Trophoblast cell (in vitro differentiated cells and primary cell): ENCODE results near the gene DPCD.

Source experiments
- DNase-seq, 2 donors: peaks; one replicate each; pipeline ENCODE4 v3.0.0-alpha.2; 2016
- H2AFZ ChIP-seq: 2 replicates; pipeline ENCODE4 v1.6.1; 2013; ENCODE audit warnings: low read length, moderate library complexity, mild to moderate bottlenecking; ENCODE audit not compliant: insufficient read depth, poor library complexity
- H2AK5ac ChIP-seq: 2 replicates; pipeline ENCODE4 v1.6.1; 2013; ENCODE audit warnings: mild to moderate bottlenecking, low read length
- H2BK120ac ChIP-seq: 2 replicates; pipeline ENCODE4 v1.6.1; 2013; ENCODE audit warnings: low read length, mild to moderate bottlenecking, moderate library complexity; ENCODE audit not compliant: insufficient read depth, poor library complexity
- H2BK12ac ChIP-seq: 2 replicates; pipeline ENCODE4 v1.6.1; 2013; ENCODE audit warnings: mild to moderate bottlenecking, low read length, moderate library complexity
- H2BK5ac ChIP-seq: 2 replicates; pipeline ENCODE4 v1.6.1; 2013; ENCODE audit warnings: low read length, low read depth, moderate library complexity, mild to moderate bottlenecking; ENCODE audit not compliant: poor library complexity
- H3K14ac ChIP-seq: 2 replicates; pipeline ENCODE4 v1.6.1; 2013; ENCODE audit warnings: mild to moderate bottlenecking, low read length
- H3K18ac ChIP-seq: 2 replicates; pipeline ENCODE4 v1.6.1; 2013; ENCODE audit warnings: mild to moderate bottlenecking, low read length
- H3K23ac ChIP-seq: 2 replicates; pipeline ENCODE4 v1.6.1; 2013; ENCODE audit warnings: low read length
- H3K27ac ChIP-seq: 2 replicates; pipeline ENCODE4 v1.5.1; 2013; ENCODE audit warnings: low read depth, mild to moderate bottlenecking, inconsistent platforms, low read length, moderate library complexity
- H3K27me3 ChIP-seq: 2 replicates; pipeline ENCODE4 v1.6.1; 2013; ENCODE audit warnings: inconsistent platforms, mild to moderate bottlenecking, low read length, moderate library complexity; ENCODE audit not compliant: insufficient read depth
- H3K36me3 ChIP-seq, 2 experiments: 1 replicate in 1 of 2; 2 replicates in 1 of 2; pipeline ENCODE4 v1.6.1; 2013; ENCODE audit warnings: low read length in 2 of 2, mild to moderate bottlenecking in 2 of 2, moderate library complexity in 1 of 2; ENCODE audit not compliant: insufficient read depth in 2 of 2, control insufficient read depth in 1 of 2
- H3K4ac ChIP-seq: 2 replicates; pipeline ENCODE4 v1.6.1; 2013; ENCODE audit warnings: low read depth, mild to moderate bottlenecking, low read length, moderate library complexity
- H3K4me1 ChIP-seq, 2 experiments: 1 replicate in 1 of 2; 2 replicates in 1 of 2; pipeline ENCODE4 v1.6.1; 2013; ENCODE audit warnings: low read length in 2 of 2, mild to moderate bottlenecking in 2 of 2, moderate library complexity in 1 of 2; ENCODE audit not compliant: insufficient read depth in 2 of 2, control insufficient read depth in 1 of 2
- H3K4me2 ChIP-seq: 2 replicates; pipeline ENCODE4 v1.6.1; 2013; ENCODE audit warnings: inconsistent platforms, mild to moderate bottlenecking, low read length, moderate library complexity
- H3K4me3 ChIP-seq: 2 replicates; pipeline ENCODE4 v1.5.1; 2013; ENCODE audit warnings: mild to moderate bottlenecking, low read depth, low read length, inconsistent platforms
- H3K79me1 ChIP-seq: one replicate; pipeline ENCODE4 v1.6.1; 2013; ENCODE audit warnings: low read length
- H3K79me2 ChIP-seq: 2 replicates; pipeline ENCODE4 v1.6.1; 2013; ENCODE audit warnings: low read length, mild to moderate bottlenecking; ENCODE audit not compliant: control insufficient read depth, insufficient read depth, poor library complexity
- H3K9ac ChIP-seq: 2 replicates; pipeline ENCODE4 v1.6.1; 2013; ENCODE audit warnings: mild to moderate bottlenecking, low read length
- H3K9me3 ChIP-seq: 2 replicates; pipeline ENCODE4 v1.6.1; 2013; ENCODE audit warnings: low read depth, mild to moderate bottlenecking, control low read depth, inconsistent platforms, low read length; ENCODE audit not compliant: insufficient read depth
- H4K12ac ChIP-seq: 2 replicates; pipeline ENCODE4 v1.6.1; 2013; ENCODE audit warnings: low read depth, mild to moderate bottlenecking, low read length, moderate library complexity
- H4K8ac ChIP-seq: 2 replicates; pipeline ENCODE4 v1.6.1; 2013; ENCODE audit warnings: low read depth, mild to moderate bottlenecking, low read length, moderate library complexity
- H4K91ac ChIP-seq: one replicate; pipeline ENCODE4 v1.6.1; 2013; ENCODE audit warnings: low read depth, mild to moderate bottlenecking, low read length, moderate library complexity
- WGBS: extraction: QIAGEN DNeasy Blood & Tissue Kit; methylation state at CpG from one replicate; pipeline ENCODE4 v1.1.7; 2013; ENCODE audit warnings: missing lambda C conversion rate; ENCODE audit not compliant: insufficient read length, insufficient coverage; ENCODE audit errors: extremely low coverage; 5-methylcytosine and 5-hydroxymethylcytosine counted together

Gene DPCD

GRCh38 chr10:101644002-101644401, 55.9 kb downstream of the DPCD start:
- Histone ChIP-seq H4K91ac (no peak overlapping the region), H3K9me3 (no peaks in the 10 kb centered on the region), H3K36me3 (peaks cover 3 to 6% of the 10 kb centered on the region in 2 experiments), H3K9ac (no peak overlapping the region), H4K12ac (no peak overlapping the region), H3K14ac (no peak overlapping the region), H3K27ac (no peak overlapping the region), H3K79me2 (no peaks in the 10 kb centered on the region), H2BK120ac (no peak overlapping the region), H3K4me3 (no peak overlapping the region), H3K79me1 (no peaks in the 10 kb centered on the region), H2BK12ac (no peak overlapping the region), H4K8ac (no peak overlapping the region), H3K4me2 (no peak overlapping the region), H2AK5ac (no peak overlapping the region), H3K4ac (no peak overlapping the region), H3K18ac (no peak overlapping the region), H3K4me1 (no peaks in the 10 kb centered on the region), H3K23ac (no peak overlapping the region), H3K27me3 (no peaks in the 10 kb centered on the region), H2BK5ac (no peak overlapping the region), H2AFZ (no peak overlapping the region)
- no peak for DNase-seq
- no CpG with 5 or more reads among the region's 3 CpGs for WGBS

- H2BK12ac ChIP-seq = no peak overlapping the region
- DNase-seq = no peak
- H3K36me3 ChIP-seq = peaks cover 3 to 10% of the 10 kb centered on the region in 2 experiments
These were observed 57.5 kb downstream of the DPCD start for GRCh38 chr10:101645659-101646058.

GRCh38 chr10:101646364-101646763, 58.2 kb downstream of the DPCD start:
- Histone ChIP-seq H3K4me2 (no peak overlapping the region), H4K8ac (no peak overlapping the region), H2AK5ac (no peak overlapping the region), H3K4me1 (no peaks in the 10 kb centered on the region), H3K9me3 (no peaks in the 10 kb centered on the region), H3K79me2 (no peaks in the 10 kb centered on the region), H3K27ac (no peak overlapping the region), H3K9ac (no peak overlapping the region), H4K12ac (no peak overlapping the region), H4K91ac (no peak overlapping the region), H2AFZ (no peak overlapping the region), H3K4me3 (no peak overlapping the region), H3K36me3 (peaks cover 7 to 14% of the 10 kb centered on the region in 2 experiments), H3K18ac (no peak overlapping the region), H3K27me3 (no peaks in the 10 kb centered on the region), H3K4ac (no peak overlapping the region), H3K14ac (no peak overlapping the region), H2BK5ac (no peak overlapping the region), H3K23ac (no peak overlapping the region), H2BK120ac (no peak overlapping the region), H3K79me1 (no peaks in the 10 kb centered on the region), H2BK12ac (no peak overlapping the region)
- no CpG with 5 or more reads among the region's 6 CpGs for WGBS
- no peak for DNase-seq

More at GRCh38 chr10:101645659-101646058, 57.5 kb downstream of the DPCD start:
- no peaks in the 10 kb centered on the region for H3K27me3 ChIP-seq
- H3K27ac ChIP-seq = no peak overlapping the region
- no peak overlapping the region for H2BK120ac ChIP-seq
- H3K79me1 ChIP-seq = no peaks in the 10 kb centered on the region
- no peak overlapping the region for H3K4me3 ChIP-seq
- H2AFZ ChIP-seq = no peak overlapping the region
- H3K4ac ChIP-seq = no peak overlapping the region
- no peak overlapping the region for H3K23ac ChIP-seq
- H3K79me2 ChIP-seq = no peaks in the 10 kb centered on the region
- no peak overlapping the region for H3K18ac ChIP-seq
- H3K4me1 ChIP-seq = no peaks in the 10 kb centered on the region
- H3K14ac ChIP-seq = no peak overlapping the region
- H3K9me3 ChIP-seq = no peaks in the 10 kb centered on the region
- no peak overlapping the region for H2BK5ac ChIP-seq
- no peak overlapping the region for H4K12ac ChIP-seq
- H2AK5ac ChIP-seq = no peak overlapping the region
- H3K9ac ChIP-seq = no peak overlapping the region
- no CpG with 5 or more reads among the region's 1 CpG for WGBS
- no peak overlapping the region for H3K4me2 ChIP-seq
- H4K8ac ChIP-seq = no peak overlapping the region
- H4K91ac ChIP-seq = no peak overlapping the region

GRCh38 chr10:101647255-101647654, 59.1 kb downstream of the DPCD start:
- Histone ChIP-seq H3K23ac (no peak overlapping the region), H3K9ac (no peak overlapping the region), H2AK5ac (no peak overlapping the region), H3K36me3 (peaks cover 7 to 14% of the 10 kb centered on the region in 2 experiments), H2BK120ac (no peak overlapping the region), H4K91ac (no peak overlapping the region), H3K18ac (no peak overlapping the region), H4K12ac (no peak overlapping the region), H4K8ac (no peak overlapping the region), H3K27me3 (no peaks in the 10 kb centered on the region), H2BK5ac (no peak overlapping the region), H3K4me3 (peak overlapping the region; percentile 13), H3K4me1 (no peaks in the 10 kb centered on the region), H3K27ac (no peak overlapping the region), H2AFZ (no peak overlapping the region), H3K79me1 (no peaks in the 10 kb centered on the region), H3K9me3 (no peaks in the 10 kb centered on the region), H3K4me2 (no peak overlapping the region), H3K14ac (no peak overlapping the region), H3K79me2 (no peaks in the 10 kb centered on the region), H2BK12ac (no peak overlapping the region), H3K4ac (no peak overlapping the region)
- WGBS = no CpG with 5 or more reads among the region's 2 CpGs
- DNase-seq = no peak
